AG20443 (cell line): Measurements from ENCODE around the gene STK33.

Experiments used
- DNase-seq: peaks from one replicate; pipeline ENCODE4 v3.0.0; 2012; ENCODE audit warnings: low spot score, mixed read lengths

Gene STK33

GRCh38 chr11:8373519-8374432 lies 220.3 kb downstream of the STK33 start:
- DNase-seq = no peak

GRCh38 chr11:8372641-8373381 lies 221.2 kb downstream of the STK33 start:
- DNase-seq = no peak

GRCh38 chr11:8371516-8371884 lies 222.5 kb downstream of the STK33 start:
- DNase-seq = no peak

- no peak for DNase-seq
Measured at GRCh38 chr11:8370812-8371515, 223.1 kb downstream of the STK33 start.

GRCh38 chr11:8369592-8370205 lies 224.3 kb downstream of the STK33 start:
- no peak for DNase-seq

GRCh38 chr11:8368772-8369171 lies 225.3 kb downstream of the STK33 start:
- DNase-seq = no peak

GRCh38 chr11:8368194-8368593 lies 225.8 kb downstream of the STK33 start:
- DNase-seq = no peak

GRCh38 chr11:8366316-8366715 lies 227.7 kb downstream of the STK33 start:
- no peak for DNase-seq

- no peak for DNase-seq
Measured at GRCh38 chr11:8365216-8365941, 228.6 kb downstream of the STK33 start.

GRCh38 chr11:8363921-8364320 lies 230.1 kb downstream of the STK33 start:
- no peak for DNase-seq

- DNase-seq = no peak
Measured at GRCh38 chr11:8362899-8363298, 231.1 kb downstream of the STK33 start.

- DNase-seq = no peak
Measured at GRCh38 chr11:8362491-8362890, 231.5 kb downstream of the STK33 start.

GRCh38 chr11:8361664-8362210 lies 232.3 kb downstream of the STK33 start:
- DNase-seq = no peak

- DNase-seq = no peak
Measured at GRCh38 chr11:8361206-8361605, 232.8 kb downstream of the STK33 start.

GRCh38 chr11:8360086-8360828 lies 233.8 kb downstream of the STK33 start:
- DNase-seq = no peak

GRCh38 chr11:8359521-8359920 lies 234.5 kb downstream of the STK33 start:
- DNase-seq = no peak

GRCh38 chr11:8357891-8358566 lies 236.0 kb downstream of the STK33 start:
- DNase-seq = no peak

- DNase-seq = no peak
Measured at GRCh38 chr11:8357505-8357888, 236.5 kb downstream of the STK33 start.

GRCh38 chr11:8356721-8357504 lies 237.1 kb downstream of the STK33 start:
- DNase-seq = no peak
